GM06990 (cell line): ENCODE measurements around the gene WBP2.

ENCODE experiments used
- DNase-seq: peaks from one replicate; pipeline ENCODE4 v3.0.0-alpha.2; 2011; ENCODE audit not compliant: insufficient read length; ENCODE audit errors: extremely low read depth
- H3K27me3 ChIP-seq: replicated peaks from 2 replicates; pipeline ENCODE4 v1.6.0; 2011; ENCODE audit warnings: low read length; ENCODE audit not compliant: control insufficient read depth, insufficient read depth
- H3K36me3 ChIP-seq: 2 replicates; pipeline ENCODE4 v1.5.1; 2011; ENCODE audit warnings: low read length; ENCODE audit not compliant: control insufficient read depth, insufficient read depth
- H3K4me3 ChIP-seq: replicated peaks from 2 replicates; pipeline ENCODE4 v1.5.1; 2011; ENCODE audit warnings: low read depth, mild to moderate bottlenecking, control low read depth, low read length
- CTCF ChIP-seq: IDR thresholded peaks from 2 replicates; pipeline ENCODE4 v1.5.1; 2011; ENCODE audit warnings: low read length, control low read depth, mild to moderate bottlenecking, inconsistent platforms; ENCODE audit not compliant: insufficient read depth, poor library complexity, severe bottlenecking

WBP2 gene

GRCh38 chr17:75876190-75876937 is 21.2 kb upstream of the WBP2 start:
- peak; percentile 78 for DNase-seq
- H3K36me3 ChIP-seq = no peaks in the 10 kb centered on the region
- peak overlapping the region; percentile 58 for H3K4me3 ChIP-seq
- peak; percentile 51 for TF ChIP-seq CTCF
- no peaks in the 10 kb centered on the region for H3K27me3 ChIP-seq

- TF ChIP-seq CTCF = no peak
- Histone ChIP-seq H3K4me3 (peak overlapping the region; percentile 25), H3K36me3 (no peaks in the 10 kb centered on the region), H3K27me3 (no peaks in the 10 kb centered on the region)
- DNase-seq = no peak
Observed at GRCh38 chr17:75875940-75876189, 20.7 kb upstream of the WBP2 start.

- H3K4me3 ChIP-seq = no peak overlapping the region
- no peaks in the 10 kb centered on the region for H3K27me3 ChIP-seq
- no peaks in the 10 kb centered on the region for H3K36me3 ChIP-seq
- no peak for TF ChIP-seq CTCF
- no peak for DNase-seq
Observed at GRCh38 chr17:75875182-75875939, 20.2 kb upstream of the WBP2 start.

- H3K4me3 ChIP-seq = no peak overlapping the region
- H3K36me3 ChIP-seq = no peaks in the 10 kb centered on the region
- no peaks in the 10 kb centered on the region for H3K27me3 ChIP-seq
- TF ChIP-seq CTCF = no peak
- DNase-seq = no peak
Observed at GRCh38 chr17:75874323-75875181, 19.4 kb upstream of the WBP2 start.

- H3K27me3 ChIP-seq = no peaks in the 10 kb centered on the region
- no peaks in the 10 kb centered on the region for H3K36me3 ChIP-seq
- DNase-seq = no peak
- no peak overlapping the region for H3K4me3 ChIP-seq
- TF ChIP-seq CTCF = no peak
Observed at GRCh38 chr17:75873587-75874322, 18.6 kb upstream of the WBP2 start.
